HEK293T (cell line): ENCODE data around the gene AFTPH.

Experiments used
- CTCF ChIA-PET: fragments of 350-600 bp; formaldehyde crosslinking; extraction: SDS; loops from one replicate; lab custom pipeline; 2021; ENCODE audit warnings: antibody characterized with exemption, inconsistent platforms; lab: Yijun Ruan, JAX
- POLR2A ChIA-PET: fragments of 350-600 bp; formaldehyde crosslinking; extraction: SDS; loops from one replicate; lab custom pipeline; 2020; ENCODE audit warnings: antibody characterized with exemption, inconsistent platforms; lab: Yijun Ruan, JAX
- DNase-seq: peaks from one replicate; pipeline ENCODE4 v3.0.0; 2012; ENCODE audit warnings: mixed read lengths; ENCODE audit errors: extremely low spot score
- ARNT ChIP-seq: fragments of 450-650 bp; IDR thresholded peaks from 2 replicates; pipeline ENCODE4 v1.6.1; 2017; ENCODE audit warnings: mild to moderate bottlenecking
- BHLHE40 ChIP-seq: fragments of 450-650 bp; IDR thresholded peaks from 2 replicates; pipeline ENCODE4 v1.6.1; 2016; ENCODE audit warnings: mild to moderate bottlenecking, moderate library complexity, borderline replicate concordance
- CTBP1 ChIP-seq: fragments of 450-650 bp; IDR thresholded peaks from 2 replicates; pipeline ENCODE4 v1.6.1; 2016; ENCODE audit warnings: borderline replicate concordance
- ELF4 ChIP-seq: fragments of 450-650 bp; IDR thresholded peaks from 2 replicates; pipeline ENCODE4 v1.6.1; 2017; ENCODE audit warnings: antibody characterized with exemption
- FOXA1 ChIP-seq: fragments of 450-650 bp; IDR thresholded peaks from 2 replicates; pipeline ENCODE4 v1.6.1; 2016; ENCODE audit warnings: mild to moderate bottlenecking
- FOXK2 ChIP-seq: fragments of 450-650 bp; IDR thresholded peaks from 2 replicates; pipeline ENCODE4 v1.6.1; 2016; ENCODE audit warnings: mild to moderate bottlenecking
- FOXM1 ChIP-seq: fragments of 450-650 bp; IDR thresholded peaks from 2 replicates; pipeline ENCODE4 v1.6.1; 2017; ENCODE audit warnings: mild to moderate bottlenecking, borderline replicate concordance
- HDGF ChIP-seq: fragments of 450-650 bp; IDR thresholded peaks from 2 replicates; pipeline ENCODE4 v1.6.1; 2017; ENCODE audit warnings: antibody characterized with exemption, borderline replicate concordance
- L3MBTL2 ChIP-seq: fragments of 450-650 bp; conservative IDR thresholded peaks from 2 replicates; pipeline ENCODE4 v1.6.1; 2016; ENCODE audit warnings: mild to moderate bottlenecking
- LEF1 ChIP-seq: fragments of 450-650 bp; IDR thresholded peaks from 2 replicates; pipeline ENCODE4 v1.6.1; 2017; ENCODE audit warnings: mild to moderate bottlenecking, borderline replicate concordance
- NFRKB ChIP-seq: fragments of 450-650 bp; IDR thresholded peaks from 2 replicates; pipeline ENCODE4 v1.6.1; 2016; ENCODE audit warnings: mild to moderate bottlenecking, moderate library complexity
- SP1 ChIP-seq: fragments of 450-650 bp; IDR thresholded peaks from 2 replicates; pipeline ENCODE4 v1.6.1; 2017
- SUZ12 ChIP-seq: fragments of 450-650 bp; IDR thresholded peaks from 2 replicates; pipeline ENCODE4 v1.6.1; 2016; ENCODE audit warnings: mild to moderate bottlenecking
- TARDBP ChIP-seq: fragments of 450-650 bp; IDR thresholded peaks from 2 replicates; pipeline ENCODE4 v1.6.1; 2016
- ZNF384 ChIP-seq: fragments of 450-650 bp; IDR thresholded peaks from 2 replicates; pipeline ENCODE4 v1.6.1; 2016
- TF ChIP-seq, protein P1 (sequence below): fragments of 450-650 bp; IDR thresholded peaks from 2 replicates; pipeline ENCODE4 v1.6.1; 2016

AFTPH gene

GRCh38 chr2:64485961-64486360 lies 38.2 kb upstream of the AFTPH start:
- DNase-seq = no peak
- CTCF ChIA-PET = interaction anchor here (0.7 to 1.3 kb wide), 5 partner anchors 53 to 453 kb away, joined by 3 to 7 read pairs (median 4); no protein-coding TSS in a partner anchor
- no peak for TF ChIP-seq L3MBTL2
- TF ChIP-seq FOXA1 = no peak
- no peak for TF ChIP-seq SUZ12
- no peak for TF ChIP-seq FOXM1
- TF ChIP-seq TARDBP = no peak
- no peak for TF ChIP-seq LEF1
- TF ChIP-seq, protein P1, sequence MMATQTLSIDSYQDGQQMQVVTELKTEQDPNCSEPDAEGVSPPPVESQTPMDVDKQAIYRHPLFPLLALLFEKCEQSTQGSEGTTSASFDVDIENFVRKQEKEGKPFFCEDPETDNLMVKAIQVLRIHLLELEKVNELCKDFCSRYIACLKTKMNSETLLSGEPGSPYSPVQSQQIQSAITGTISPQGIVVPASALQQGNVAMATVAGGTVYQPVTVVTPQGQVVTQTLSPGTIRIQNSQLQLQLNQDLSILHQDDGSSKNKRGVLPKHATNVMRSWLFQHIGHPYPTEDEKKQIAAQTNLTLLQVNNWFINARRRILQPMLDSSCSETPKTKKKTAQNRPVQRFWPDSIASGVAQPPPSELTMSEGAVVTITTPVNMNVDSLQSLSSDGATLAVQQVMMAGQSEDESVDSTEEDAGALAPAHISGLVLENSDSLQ = no peak
- TF ChIP-seq BHLHE40 = no peak
- TF ChIP-seq FOXK2 = no peak
- no peak for TF ChIP-seq ARNT
- TF ChIP-seq ELF4 = no peak
- no peak for TF ChIP-seq HDGF
- TF ChIP-seq NFRKB = no peak
- no peak for TF ChIP-seq CTBP1
- TF ChIP-seq ZNF384 = no peak
- TF ChIP-seq SP1 = no peak
- POLR2A ChIA-PET = interaction anchor here (0.8 kb wide), 1 partner anchor 155 kb away, joined by 3 read pairs; no protein-coding TSS in a partner anchor

GRCh38 chr2:64487256-64488049 lies 36.7 kb upstream of the AFTPH start:
- peak; percentile 28 for DNase-seq

GRCh38 chr2:64488050-64488974 lies 35.8 kb upstream of the AFTPH start:
- CTCF ChIA-PET = interaction anchor here (0.6 to 1.9 kb wide), 15 partner anchors 8 to 162 kb away, joined by 3 to 36 read pairs (median 4); no protein-coding TSS in a partner anchor
- POLR2A ChIA-PET = interaction anchor here (1.4 kb wide), 1 partner anchor 35 kb away, joined by 6 read pairs; the partner anchor contains the start of gene AFTPH
- peak; percentile 75 for DNase-seq
- TF ChIP-seq, protein P1 = no peak
- TF ChIP-seq TARDBP (no peak), CTBP1 (no peak), ELF4 (no peak)

More at GRCh38 chr2:64487256-64488049, 36.7 kb upstream of the AFTPH start:
- TF ChIP-seq FOXA1 = no peak
- TF ChIP-seq TARDBP = no peak
- TF ChIP-seq ELF4 = no peak
- POLR2A ChIA-PET = interaction anchor here (1.4 kb wide), 1 partner anchor 36 kb away, joined by 6 read pairs; the partner anchor contains the start of gene AFTPH
- CTCF ChIA-PET = interaction anchor here (0.6 to 1.9 kb wide), 14 partner anchors 8 to 161 kb away, joined by 3 to 36 read pairs (median 4); no protein-coding TSS in a partner anchor

GRCh38 chr2:64489081-64489751 lies 34.9 kb upstream of the AFTPH start:
- no peak for TF ChIP-seq FOXK2
- no peak for TF ChIP-seq FOXM1
- TF ChIP-seq NFRKB = no peak
- no peak for TF ChIP-seq ZNF384
- TF ChIP-seq BHLHE40 = no peak
- TF ChIP-seq FOXA1 = no peak
- TF ChIP-seq, protein P1 = no peak
- no peak for TF ChIP-seq HDGF
- TF ChIP-seq TARDBP = no peak
- TF ChIP-seq SP1 = no peak
- no peak for TF ChIP-seq L3MBTL2
- TF ChIP-seq LEF1 = no peak
- TF ChIP-seq ARNT = no peak
- no peak for TF ChIP-seq ELF4
- no peak for TF ChIP-seq SUZ12
- TF ChIP-seq CTBP1 = no peak
- no peak for DNase-seq
- CTCF ChIA-PET = interaction anchor here (0.8 kb wide), 1 partner anchor 158 kb away, joined by 3 read pairs; no protein-coding TSS in a partner anchor
- POLR2A ChIA-PET = no interaction called here

DNA sequence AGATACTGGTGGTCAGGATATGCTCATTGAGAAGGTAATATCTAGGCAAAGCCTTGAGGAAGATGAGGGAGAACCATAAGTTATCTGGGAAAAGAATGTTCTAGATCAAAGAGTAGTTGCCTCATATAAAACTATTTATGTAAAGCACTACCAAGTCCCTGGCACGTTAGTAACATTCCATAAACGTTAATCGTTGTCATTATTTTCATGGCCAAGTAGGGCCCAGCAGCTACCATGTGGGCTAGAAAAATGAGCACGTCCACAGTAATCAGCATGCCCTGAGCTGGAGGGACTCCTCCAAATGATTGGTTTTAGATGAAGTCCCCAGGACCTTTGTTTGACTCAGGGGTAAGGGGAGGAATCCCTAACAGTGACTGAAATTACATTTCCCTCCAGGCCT lies 32.7 kb upstream of the AFTPH start:
- DNase-seq = no peak
- ChIA-PET CTCF (interaction anchor here (1.4 kb wide), 1 partner anchor 161 kb away, joined by 3 read pairs; no protein-coding TSS in a partner anchor), POLR2A (no interaction called here)
- TF ChIP-seq NFRKB (no peak), CTBP1 (no peak), TARDBP (no peak), SP1 (no peak), FOXA1 (no peak), ZNF384 (no peak), FOXM1 (no peak), LEF1 (no peak), L3MBTL2 (no peak), HDGF (no peak), ARNT (no peak), SUZ12 (no peak), ELF4 (no peak), FOXK2 (no peak), BHLHE40 (no peak)
- TF ChIP-seq, protein P1 = no peak
